K562 (cell line): ENCODE data around the gene OVCA2. TPM values are rescaled to one million over a fixed set of nuclear protein-coding genes. Genes with fewer than 3 reads are reported as not detected.

Experiments
- ATAC-seq: fragments of 200-7000 bp; cut with Tn5 transposase; 3 replicates; pipeline ENCODE4 v1.9.1; 2020; ENCODE audit warnings: moderate library complexity
- BruUV-seq: library from RNA; stranded (reverse); fragments of 400-500 nt; replicated peaks from 2 replicates; lab custom pipeline; 2021; lab: Mats Ljungman, UMichigan
- CTCF ChIA-PET: fragments of 300-600 bp; formaldehyde crosslinking; extraction: SDS; loops from one replicate; lab custom pipeline; 2021; ENCODE audit warnings: low intra/inter-chr PET ratio; lab: Yijun Ruan, JAX
- POLR2A ChIA-PET: fragments of 300-600, 350-650 bp; sonication (Branson Sonifier 250); formaldehyde crosslinking; extraction: SDS; loops from one replicate; lab custom pipeline; 2021; ENCODE audit warnings: antibody characterized with exemption, inconsistent platforms; lab: Yijun Ruan, JAX
- DNase-seq, 4 experiments: peaks; one replicate each; pipeline versions ENCODE4 v3.0.0 to v3.0.0-alpha.2; 2011 to 2018; ENCODE audit warnings: low spot score in 3 of 4, mixed read lengths in 3 of 4; ENCODE audit errors: extremely low read depth in 1 of 4
- FAIRE-seq: peaks from 2 replicates; lab custom pipeline; 2011; peaks lifted over from hg19 to GRCh38; lab: Jason Lieb, UNC
- H2AFZ ChIP-seq: 2 replicates; pipeline ENCODE4 v1.6.0; 2011; ENCODE audit warnings: low read depth, low read length, control low read depth, inconsistent platforms
- H3K27ac ChIP-seq: fragments of 200-600 bp; 3 replicates; pipeline ENCODE4 v1.8.0; 2011; ENCODE audit warnings: low read depth, mild to moderate bottlenecking, control low read depth, inconsistent platforms, low read length, moderate library complexity, mixed read lengths; ENCODE audit errors: extremely low read depth
- H3K27me3 ChIP-seq, 2 experiments: fragments of 300-600 bp in 1 of 2; 2 replicates in 1 of 2; 3 replicates in 1 of 2; pipeline versions ENCODE4 v1.6.0 to v1.8.0; 2011; ENCODE audit warnings: inconsistent platforms in 2 of 2, low read length in 2 of 2, mild to moderate bottlenecking in 1 of 2, mixed read lengths in 1 of 2, moderate library complexity in 1 of 2; ENCODE audit not compliant: control insufficient read depth in 2 of 2, insufficient read depth in 2 of 2
- H3K36me3 ChIP-seq: fragments of 300-600 bp; 3 replicates; pipeline ENCODE4 v1.8.0; 2011; ENCODE audit warnings: mild to moderate bottlenecking, low read length, inconsistent platforms; ENCODE audit not compliant: control insufficient read depth, insufficient read depth
- H3K4me1 ChIP-seq, 2 experiments: fragments of 200-600 bp in 1 of 2; replicated peaks in 1 of 2; 2 replicates in 1 of 2; 3 replicates in 1 of 2; pipeline versions ENCODE4 v1.5.1 to v1.8.0; 2011; ENCODE audit warnings: inconsistent platforms in 2 of 2, low read length in 2 of 2, mild to moderate bottlenecking in 1 of 2, mixed read lengths in 1 of 2, moderate library complexity in 1 of 2; ENCODE audit not compliant: control insufficient read depth in 2 of 2, insufficient read depth in 2 of 2
- H3K4me2 ChIP-seq: 2 replicates; pipeline ENCODE4 v1.6.1; 2011; ENCODE audit warnings: low read length, control low read depth, inconsistent platforms, mixed read lengths; ENCODE audit not compliant: insufficient read depth
- H3K4me3 ChIP-seq: fragments of 200-600 bp; sonication (generic), shearing (Covaris generic); 2 replicates; pipeline ENCODE4 v1.5.1; 2016; ENCODE audit warnings: control low read depth, inconsistent platforms
- H3K79me2 ChIP-seq: fragments of 200-600 bp; 3 replicates; pipeline ENCODE4 v1.8.0; 2011; ENCODE audit warnings: low read length, inconsistent platforms; ENCODE audit not compliant: control insufficient read depth, insufficient read depth
- H3K9ac ChIP-seq, 2 experiments: 2 replicates each; pipeline versions ENCODE4 v1.6.0 to v1.6.1; 2011; ENCODE audit warnings: low read depth in 2 of 2, low read length in 2 of 2, control low read depth in 1 of 2, inconsistent platforms in 1 of 2, mild to moderate bottlenecking in 1 of 2, mixed read lengths in 1 of 2; ENCODE audit not compliant: insufficient read depth in 1 of 2
- H3K9me1 ChIP-seq: one replicate; pipeline ENCODE4 v1.6.0; 2011; ENCODE audit warnings: inconsistent platforms, mild to moderate bottlenecking, low read length, moderate library complexity; ENCODE audit not compliant: control insufficient read depth, insufficient read depth
- H3K9me3 ChIP-seq: replicated peaks from 2 replicates; pipeline ENCODE4 v1.5.1; 2011; ENCODE audit warnings: low read depth, low read length, inconsistent platforms; ENCODE audit not compliant: control insufficient read depth, insufficient read depth
- H4K20me1 ChIP-seq: replicated peaks from 2 replicates; pipeline ENCODE4 v1.6.1; 2011; ENCODE audit warnings: low read length, inconsistent platforms, mixed read lengths; ENCODE audit not compliant: control insufficient read depth, insufficient read depth
- BRF1 ChIP-seq: IDR thresholded peaks from 3 replicates; pipeline ENCODE4 v1.6.1; 2011; ENCODE audit warnings: borderline replicate concordance, mild to moderate bottlenecking; ENCODE audit not compliant: insufficient read length; ENCODE audit errors: extremely low read depth
- CHD1 ChIP-seq: fragments of 200-600 bp; sonication (generic); IDR thresholded peaks from one replicate; pipeline ENCODE4 v1.6.1; 2012; ENCODE audit warnings: mild to moderate bottlenecking, moderate library complexity, low read length, inconsistent platforms
- GTF2E2 ChIP-seq: fragments of 200-800 bp; sonication (Bioruptor generic); IDR thresholded peaks from 2 replicates; pipeline ENCODE4 v1.6.1; 2016; ENCODE audit warnings: missing genetic modification characterization, missing compliant biosample characterization
- JUND ChIP-seq, 2 experiments: IDR thresholded peaks; 2 replicates in 1 of 2; 3 replicates in 1 of 2; pipeline ENCODE4 v1.6.1; 2011; ENCODE audit warnings: borderline replicate concordance in 2 of 2, low read depth in 2 of 2, low read length in 2 of 2, improper control_type of control experiment in 1 of 2, missing biosample characterization in 1 of 2, missing genetic modification characterization in 1 of 2, missing genetic modification reagents in 1 of 2
- KAT7 ChIP-seq: sonication (generic); formaldehyde crosslinking; IDR thresholded peaks from 2 replicates; pipeline ENCODE4 v1.8.0; 2022; ENCODE audit warnings: missing genetic modification reagents, mild to moderate bottlenecking, borderline replicate concordance
- MEIS2 ChIP-seq: fragments of 450-650 bp; IDR thresholded peaks from 2 replicates; pipeline ENCODE4 v1.6.1; 2014; ENCODE audit warnings: mild to moderate bottlenecking; ENCODE audit not compliant: partially characterized antibody
- NFE2 ChIP-seq: IDR thresholded peaks from 2 replicates; pipeline ENCODE4 v1.6.1; 2014; ENCODE audit warnings: antibody characterized with exemption, low read depth
- PML ChIP-seq: IDR thresholded peaks from 2 replicates; pipeline ENCODE4 v1.6.1; 2012; ENCODE audit warnings: low read length, inconsistent platforms
- TCFL5 ChIP-seq: fragments of 250-450 bp; sonication (Bioruptor Pico); conservative IDR thresholded peaks from 2 replicates; pipeline ENCODE4 v1.6.1; 2021; ENCODE audit warnings: mild to moderate bottlenecking, moderate library complexity, matching md5 sums
- WGBS: fragments of 100-300 bp; shearing (Covaris generic); methylation state at CpG from one replicate; pipeline ENCODE4 v1.1.6; 2016; ENCODE audit warnings: low coverage, mixed read lengths; ENCODE audit not compliant: insufficient coverage; ENCODE audit errors: missing lambda C conversion rate; 5-methylcytosine and 5-hydroxymethylcytosine counted together
- in situ Hi-C: fragments of 300-500 bp; cut with MboI; formaldehyde crosslinking; loops from 4 replicates; pipeline ENCODE4 v1.15.0; 2018; ENCODE audit warnings: inconsistent platforms, mixed read lengths
- intact Hi-C: fragments of 100-400 bp; cut with micrococcal nuclease; formaldehyde crosslinking; loops from 2 replicates; pipeline ENCODE4 v1.14.2; 2022
- polyA plus RNA-seq, 8 experiments: library from polyadenylated mRNA; depleted of rRNA in 4 of 8; stranded (reverse) in 5 of 8; unstranded in 3 of 8; fragments of >200 nt; fragmentation: Nextera tagmentation in 2 of 8; fragmentation: Illumina TruSeq in 1 of 8; extraction: Ambion mirVana in 2 of 8; extraction: Trizol in 1 of 8; gene quantifications; 2 replicates each; pipeline versions ENCODE4 v1.2.1 to v1.2.3, GENCODE V29; 2011 to 2014; ENCODE audit warnings: inconsistent platforms in 1 of 8, missing spikeins in 1 of 8
- total RNA-seq, 7 experiments: library from RNA; depleted of rRNA in 6 of 7; stranded (reverse); fragments of >200 nt in 6 of 7; fragmentation: Illumina TruSeq in 2 of 7; extraction: Trizol in 2 of 7; gene quantifications; 2 replicates each; pipeline versions ENCODE4 v1.2.1 to v1.2.3, GENCODE V29; 2011 to 2021; ENCODE audit warnings: low replicate concordance in 1 of 7
- TF ChIP-seq, protein P1 (sequence below): fragments of 450-650 bp; formaldehyde crosslinking; IDR thresholded peaks from 2 replicates; pipeline ENCODE4 v1.4.0; 2022; ENCODE audit warnings: missing genetic modification characterization
- TF ChIP-seq, protein P2 (sequence below): fragments of 250-450 bp; sonication (Bioruptor Pico); IDR thresholded peaks from 2 replicates; pipeline ENCODE4 v1.4.0; 2020

OVCA2 gene
- total and polyA plus RNA-seq, 9 of the 15 experiments (the other 6 are each of a cell fraction or from before 2014, with no cell fraction given), result 3.0 to 23.7 (median 14.1) TPM

DNA sequence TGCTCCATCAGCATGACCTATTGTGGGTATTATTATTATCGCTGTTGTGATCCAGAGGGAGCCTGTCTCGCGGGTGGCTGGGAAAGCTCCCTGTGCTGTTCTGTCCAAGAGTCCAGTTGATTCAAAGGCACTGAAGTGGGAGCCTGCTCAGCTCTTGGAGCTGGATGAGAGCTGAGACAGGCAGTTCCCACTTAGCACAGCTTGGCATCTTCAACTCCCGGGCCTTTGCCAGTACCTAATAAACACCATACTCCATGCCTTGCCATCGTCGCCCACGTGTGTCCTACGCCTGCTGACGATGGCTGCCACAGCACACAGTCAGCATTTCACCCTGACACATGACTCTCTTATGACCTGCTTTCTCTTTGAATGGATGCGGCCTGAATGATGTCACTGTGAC, 49.3 kb upstream of the OVCA2 start:
- FAIRE-seq, result no peak
- Histone ChIP-seq H3K4me1 (peaks cover 1% of the 10 kb centered on the region in 2 experiments; a peak in 3 of 5 replicates), H3K4me3 (no peak overlapping the region), H3K9me3 (no peaks in the 10 kb centered on the region), H3K36me3 (no peaks in the 10 kb centered on the region), H3K27me3 (peaks cover 9 to 51% of the 10 kb centered on the region in 2 experiments; a peak in 4 of 5 replicates), H3K79me2 (no peaks in the 10 kb centered on the region), H3K9ac (no peak overlapping the region), H4K20me1 (0 out of 2 replicates have a peak, but pooled peaks cover 8% of the 10 kb centered on the region), H3K9me1 (no peaks in the 10 kb centered on the region), H2AFZ (no peak overlapping the region), H3K27ac (no peak overlapping the region), H3K4me2 (no peak overlapping the region)
- in situ Hi-C loops (no loop called here), intact Hi-C loops (no loop called here)
- CTCF ChIA-PET, result interaction anchor here (0.6 kb wide), 1 partner anchor 9 kb away, joined by 3 read pairs; no protein-coding TSS in a partner anchor
- WGBS, result 10% methylated on average over 10 of the region's 10 CpGs
- POLR2A ChIA-PET, result interaction anchor here (0.6 to 1.3 kb wide), 3 partner anchors 84 to 298 kb away, joined by 3 read pairs; no protein-coding TSS in a partner anchor
- no peak for DNase-seq
- no peak for TF ChIP-seq KAT7 (CRISPR knock-in tag)
- TF ChIP-seq GTF2E2, result no peak
- TF ChIP-seq, protein P1, sequence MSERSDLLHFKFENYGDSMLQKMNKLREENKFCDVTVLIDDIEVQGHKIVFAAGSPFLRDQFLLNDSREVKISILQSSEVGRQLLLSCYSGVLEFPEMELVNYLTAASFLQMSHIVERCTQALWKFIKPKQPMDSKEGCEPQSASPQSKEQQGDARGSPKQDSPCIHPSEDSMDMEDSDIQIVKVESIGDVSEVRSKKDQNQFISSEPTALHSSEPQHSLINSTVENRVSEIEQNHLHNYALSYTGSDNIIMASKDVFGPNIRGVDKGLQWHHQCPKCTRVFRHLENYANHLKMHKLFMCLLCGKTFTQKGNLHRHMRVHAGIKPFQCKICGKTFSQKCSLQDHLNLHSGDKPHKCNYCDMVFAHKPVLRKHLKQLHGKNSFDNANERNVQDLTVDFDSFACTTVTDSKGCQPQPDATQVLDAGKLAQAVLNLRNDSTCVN (CRISPR knock-in tag), result no peak
- TF ChIP-seq BRF1, result no peak
- TF ChIP-seq PML, result no peak
- TF ChIP-seq NFE2, result no peak
- TF ChIP-seq TCFL5 (CRISPR knock-in tag), result no peak
- TF ChIP-seq, protein P2, sequence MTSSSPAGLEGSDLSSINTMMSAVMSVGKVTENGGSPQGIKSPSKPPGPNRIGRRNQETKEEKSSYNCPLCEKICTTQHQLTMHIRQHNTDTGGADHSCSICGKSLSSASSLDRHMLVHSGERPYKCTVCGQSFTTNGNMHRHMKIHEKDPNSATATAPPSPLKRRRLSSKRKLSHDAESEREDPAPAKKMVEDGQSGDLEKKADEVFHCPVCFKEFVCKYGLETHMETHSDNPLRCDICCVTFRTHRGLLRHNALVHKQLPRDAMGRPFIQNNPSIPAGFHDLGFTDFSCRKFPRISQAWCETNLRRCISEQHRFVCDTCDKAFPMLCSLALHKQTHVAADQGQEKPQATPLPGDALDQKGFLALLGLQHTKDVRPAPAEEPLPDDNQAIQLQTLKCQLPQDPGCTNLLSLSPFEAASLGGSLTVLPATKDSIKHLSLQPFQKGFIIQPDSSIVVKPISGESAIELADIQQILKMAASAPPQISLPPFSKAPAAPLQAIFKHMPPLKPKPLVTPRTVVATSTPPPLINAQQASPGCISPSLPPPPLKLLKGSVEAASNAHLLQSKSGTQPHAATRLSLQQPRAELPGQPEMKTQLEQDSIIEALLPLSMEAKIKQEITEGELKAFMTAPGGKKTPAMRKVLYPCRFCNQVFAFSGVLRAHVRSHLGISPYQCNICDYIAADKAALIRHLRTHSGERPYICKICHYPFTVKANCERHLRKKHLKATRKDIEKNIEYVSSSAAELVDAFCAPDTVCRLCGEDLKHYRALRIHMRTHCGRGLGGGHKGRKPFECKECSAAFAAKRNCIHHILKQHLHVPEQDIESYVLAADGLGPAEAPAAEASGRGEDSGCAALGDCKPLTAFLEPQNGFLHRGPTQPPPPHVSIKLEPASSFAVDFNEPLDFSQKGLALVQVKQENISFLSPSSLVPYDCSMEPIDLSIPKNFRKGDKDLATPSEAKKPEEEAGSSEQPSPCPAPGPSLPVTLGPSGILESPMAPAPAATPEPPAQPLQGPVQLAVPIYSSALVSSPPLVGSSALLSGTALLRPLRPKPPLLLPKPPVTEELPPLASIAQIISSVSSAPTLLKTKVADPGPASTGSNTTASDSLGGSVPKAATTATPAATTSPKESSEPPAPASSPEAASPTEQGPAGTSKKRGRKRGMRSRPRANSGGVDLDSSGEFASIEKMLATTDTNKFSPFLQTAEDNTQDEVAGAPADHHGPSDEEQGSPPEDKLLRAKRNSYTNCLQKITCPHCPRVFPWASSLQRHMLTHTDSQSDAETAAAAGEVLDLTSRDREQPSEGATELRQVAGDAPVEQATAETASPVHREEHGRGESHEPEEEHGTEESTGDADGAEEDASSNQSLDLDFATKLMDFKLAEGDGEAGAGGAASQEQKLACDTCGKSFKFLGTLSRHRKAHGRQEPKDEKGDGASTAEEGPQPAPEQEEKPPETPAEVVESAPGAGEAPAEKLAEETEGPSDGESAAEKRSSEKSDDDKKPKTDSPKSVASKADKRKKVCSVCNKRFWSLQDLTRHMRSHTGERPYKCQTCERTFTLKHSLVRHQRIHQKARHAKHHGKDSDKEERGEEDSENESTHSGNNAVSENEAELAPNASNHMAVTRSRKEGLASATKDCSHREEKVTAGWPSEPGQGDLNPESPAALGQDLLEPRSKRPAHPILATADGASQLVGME (CRISPR knock-in tag), result no peak
- no peak for TF ChIP-seq CHD1
- no peak for TF ChIP-seq MEIS2
- TF ChIP-seq JUND (IDR thresholded peaks at IDR 0.05; ENCODE audit: borderline replicate concordance, low read depth, low read length), result no peak
- no peak for TF ChIP-seq JUND (tag; IDR thresholded peaks at IDR 0.05; ENCODE audit: borderline replicate concordance, low read depth, low read length)
- no peak for ATAC-seq
- no TSS peak for BruUV-seq
